ENCODE results near the gene BAHCC1.

The BAHCC1 gene

DNA sequence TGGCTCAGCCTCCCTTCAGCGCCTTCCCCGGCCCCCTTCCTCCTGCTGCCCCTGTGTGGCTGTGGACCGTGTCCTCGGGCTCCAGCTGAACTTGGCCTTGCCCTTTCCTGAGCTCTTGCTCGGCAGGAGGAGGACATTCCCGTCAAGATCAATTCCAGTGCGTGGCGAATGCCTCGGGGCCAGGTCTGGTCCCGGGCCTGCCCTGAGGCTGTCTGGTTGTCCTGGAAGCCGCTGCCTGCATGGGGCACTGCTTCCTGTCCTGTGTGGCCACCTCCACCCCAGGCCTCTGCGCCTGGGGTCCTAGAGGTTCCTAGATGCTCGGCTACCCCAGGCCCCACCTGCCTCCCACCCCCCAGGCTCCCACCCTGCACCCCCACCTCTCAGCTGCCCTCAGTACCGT lies 12.8 kb downstream of the BAHCC1 start:
- Mint-ChIP-seq H3K27me3 (peaks cover 15% of the 10 kb centered on the region), H3K4me3 (no peak overlapping the region)

GRCh38 chr17:81409190-81409935 lies 14.1 kb downstream of the BAHCC1 start:
- Mint-ChIP-seq H3K4me3 (no peak overlapping the region), H3K27me3 (peaks cover 9% of the 10 kb centered on the region)

More for the DNA sequence above, 12.8 kb downstream of the BAHCC1 start:
- Mint-ChIP-seq H3K9me3 (no peaks in the 10 kb centered on the region), H3K36me3 (no peaks in the 10 kb centered on the region), H3K27ac (no peak overlapping the region), H3K4me1 (peaks cover 12% of the 10 kb centered on the region)

GRCh38 chr17:81410852-81411251 lies 15.6 kb downstream of the BAHCC1 start:
- H3K4me1 Mint-ChIP-seq = peaks cover 12% of the 10 kb centered on the region
- no peaks in the 10 kb centered on the region for H3K36me3 Mint-ChIP-seq
- H3K4me3 Mint-ChIP-seq = no peak overlapping the region
- no peaks in the 10 kb centered on the region for H3K9me3 Mint-ChIP-seq
- no peak overlapping the region for H3K27ac Mint-ChIP-seq
- peaks cover 9% of the 10 kb centered on the region for H3K27me3 Mint-ChIP-seq

More at GRCh38 chr17:81409190-81409935, 14.1 kb downstream of the BAHCC1 start:
- H3K27ac Mint-ChIP-seq = no peak overlapping the region
- H3K36me3 Mint-ChIP-seq = no peaks in the 10 kb centered on the region
- H3K9me3 Mint-ChIP-seq = no peaks in the 10 kb centered on the region
- H3K4me1 Mint-ChIP-seq = peaks cover 12% of the 10 kb centered on the region

DNA sequence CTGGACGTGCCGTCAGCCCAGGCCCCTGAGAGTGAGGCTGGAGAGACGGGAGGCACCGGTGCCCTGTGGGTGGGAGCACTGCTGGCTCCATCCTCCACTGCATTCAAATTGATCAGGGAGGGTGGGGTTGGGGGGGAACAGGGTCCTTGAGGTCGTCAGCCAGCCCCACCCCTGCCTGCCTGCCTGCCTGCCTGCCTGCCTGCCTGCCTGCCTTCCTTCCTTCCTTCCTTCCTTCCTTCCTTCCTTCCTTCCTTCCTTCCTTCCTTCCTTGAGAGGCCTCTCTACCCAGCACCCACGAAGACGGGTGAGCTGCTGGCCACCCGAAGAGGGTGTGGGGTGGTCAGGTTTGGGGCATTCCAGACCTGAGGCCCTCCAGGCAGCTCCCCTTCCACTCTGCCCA lies 16.0 kb downstream of the BAHCC1 start:
- Mint-ChIP-seq H3K27me3 (peaks cover 9% of the 10 kb centered on the region), H3K36me3 (no peaks in the 10 kb centered on the region), H3K27ac (peak overlapping the region; percentile 68), H3K9me3 (no peaks in the 10 kb centered on the region), H3K4me3 (no peak overlapping the region), H3K4me1 (peaks cover 12% of the 10 kb centered on the region)

DNA sequence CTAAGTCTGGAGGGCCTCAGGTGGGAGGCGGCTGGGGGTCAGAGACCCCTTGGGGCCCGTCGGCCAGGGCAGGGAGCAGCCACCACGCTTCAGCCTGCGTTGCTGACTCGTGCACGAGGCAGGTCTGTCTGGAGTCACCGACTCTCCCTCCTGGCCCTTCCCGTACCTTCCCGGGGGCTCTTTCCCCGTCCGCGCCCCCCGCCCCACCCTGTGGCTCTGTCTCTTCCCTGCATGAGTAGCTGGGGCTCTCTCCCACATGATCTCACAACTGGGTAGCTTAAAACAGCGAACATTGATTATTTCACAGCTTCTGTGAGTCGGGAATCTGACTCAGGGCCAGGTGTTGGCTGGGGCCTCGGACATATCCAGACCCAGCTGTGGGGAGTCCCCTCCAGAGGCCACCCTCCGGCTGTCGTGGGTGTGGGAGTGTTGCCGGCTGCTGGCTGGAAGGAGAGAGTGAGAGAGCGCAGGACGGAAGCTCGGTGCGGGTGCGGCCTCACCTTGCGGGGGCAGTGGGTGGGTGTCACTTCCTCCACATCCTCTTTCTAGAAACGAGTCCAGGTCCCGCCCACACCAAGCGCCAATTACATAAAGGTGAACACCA lies 17.3 kb downstream of the BAHCC1 start:
- H3K36me3 Mint-ChIP-seq = no peaks in the 10 kb centered on the region
- peaks cover 3% of the 10 kb centered on the region for H3K27me3 Mint-ChIP-seq
- H3K4me3 Mint-ChIP-seq = peak overlapping the region; percentile 76
- H3K4me1 Mint-ChIP-seq = peaks cover 12% of the 10 kb centered on the region
- H3K9me3 Mint-ChIP-seq = no peaks in the 10 kb centered on the region
- no peak overlapping the region for H3K27ac Mint-ChIP-seq

DNA sequence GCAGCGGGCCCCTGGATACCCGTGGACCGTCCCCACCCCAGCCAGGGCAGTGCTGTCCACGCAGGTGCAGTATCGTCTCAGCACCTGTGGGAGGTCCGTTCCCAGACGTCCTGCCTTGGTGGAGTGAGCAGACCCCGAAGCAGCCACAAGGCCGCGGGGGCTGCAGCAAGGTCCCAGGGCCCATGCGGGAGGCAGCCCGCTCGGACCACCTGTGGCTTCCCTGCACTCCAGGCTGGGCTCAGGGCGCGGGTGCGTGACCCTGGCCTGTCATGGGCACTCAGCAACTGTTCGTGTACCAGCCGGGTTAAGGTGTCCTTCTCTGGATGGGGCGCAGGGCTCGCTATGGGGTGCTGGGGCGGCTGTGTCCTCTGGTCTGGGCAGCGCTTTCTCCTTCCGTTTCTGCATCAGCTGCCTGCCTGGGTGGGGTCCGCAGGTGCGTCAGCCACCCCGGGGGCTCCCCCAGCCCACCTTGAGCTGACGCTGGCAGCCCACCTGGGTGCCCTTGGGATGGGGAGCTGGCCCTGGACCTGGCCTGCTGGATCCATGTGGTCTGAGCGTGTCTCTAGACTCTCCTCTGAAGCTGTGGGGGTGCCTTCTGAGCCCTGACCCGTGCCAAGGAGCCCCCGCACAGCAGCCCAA lies 18.4 kb downstream of the BAHCC1 start:
- H3K4me3 Mint-ChIP-seq = no peak overlapping the region
- H3K27ac Mint-ChIP-seq = no peak overlapping the region

DNA sequence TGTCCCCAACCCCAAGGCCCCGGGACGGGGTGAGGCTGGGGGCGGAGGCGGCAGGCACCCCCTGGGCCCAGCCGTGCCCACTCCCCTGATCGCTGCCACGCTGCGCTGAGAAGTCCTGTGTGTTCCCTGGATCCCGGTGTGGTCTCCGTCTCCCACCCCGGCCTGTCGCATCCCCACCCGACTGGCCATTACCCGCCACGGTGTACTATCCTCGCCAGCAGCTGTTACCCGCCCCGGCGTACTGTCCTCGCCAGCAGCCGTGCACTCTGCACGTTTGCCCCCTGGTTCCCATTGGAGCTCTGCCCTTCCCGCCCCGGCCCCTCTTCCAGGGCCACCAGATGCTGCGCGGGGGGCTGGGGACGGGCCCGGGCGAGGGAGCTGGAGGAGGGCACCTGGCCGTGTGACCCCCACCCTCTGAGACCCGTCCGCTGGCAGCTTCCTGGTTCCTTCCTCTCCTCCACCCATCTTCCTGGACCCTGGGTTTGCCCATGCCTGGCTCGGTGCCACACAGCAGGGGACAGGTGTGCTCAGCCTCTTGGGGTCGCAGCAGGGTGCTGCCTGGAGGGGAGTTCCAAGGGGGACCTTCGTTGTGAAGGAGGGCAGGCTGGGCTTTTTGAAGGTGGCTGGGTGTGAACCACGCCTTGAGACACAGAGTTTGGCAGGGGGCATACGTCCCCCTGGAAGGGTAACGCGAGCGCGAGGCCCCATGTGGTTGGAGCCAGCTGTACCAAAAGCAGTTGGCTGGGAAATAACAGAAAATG lies 19.7 kb downstream of the BAHCC1 start:
- Mint-ChIP-seq H3K36me3 (no peaks in the 10 kb centered on the region), H3K27me3 (no peaks in the 10 kb centered on the region), H3K4me3 (no peak overlapping the region), H3K27ac (no peak overlapping the region), H3K9me3 (no peaks in the 10 kb centered on the region), H3K4me1 (peaks cover 12% of the 10 kb centered on the region)

More for the DNA sequence above, 18.4 kb downstream of the BAHCC1 start:
- H3K9me3 Mint-ChIP-seq = no peaks in the 10 kb centered on the region
- no peaks in the 10 kb centered on the region for H3K36me3 Mint-ChIP-seq
- H3K27me3 Mint-ChIP-seq = no peaks in the 10 kb centered on the region
- peaks cover 12% of the 10 kb centered on the region for H3K4me1 Mint-ChIP-seq

DNA sequence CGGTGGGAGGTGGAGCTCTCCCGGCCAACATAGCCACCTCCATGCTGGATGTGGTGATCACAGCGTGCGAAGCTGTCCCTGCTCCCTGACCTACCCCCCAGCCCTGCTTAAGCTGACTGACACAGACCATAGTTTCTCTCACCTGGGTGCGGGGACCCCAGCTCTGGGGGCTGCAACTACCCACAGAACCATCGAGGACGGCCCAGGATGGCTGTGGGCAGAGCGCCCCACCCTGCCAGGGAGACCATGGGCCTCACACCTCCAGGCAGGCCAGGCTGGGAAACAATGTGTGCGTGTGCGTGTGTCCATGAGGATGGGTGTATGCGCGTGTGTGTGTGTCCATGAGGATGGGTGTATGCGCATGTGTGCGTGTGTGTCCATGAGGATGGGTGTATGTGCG lies 20.4 kb downstream of the BAHCC1 start:
- peaks cover 12% of the 10 kb centered on the region for H3K4me1 Mint-ChIP-seq
- no peaks in the 10 kb centered on the region for H3K27me3 Mint-ChIP-seq
- H3K4me3 Mint-ChIP-seq = no peak overlapping the region
- no peak overlapping the region for H3K27ac Mint-ChIP-seq
- no peaks in the 10 kb centered on the region for H3K9me3 Mint-ChIP-seq
- no peaks in the 10 kb centered on the region for H3K36me3 Mint-ChIP-seq

GRCh38 chr17:81416612-81417011 lies 21.4 kb downstream of the BAHCC1 start:
- Mint-ChIP-seq H3K27ac (no peak overlapping the region), H3K27me3 (no peaks in the 10 kb centered on the region), H3K9me3 (no peaks in the 10 kb centered on the region), H3K4me3 (no peak overlapping the region), H3K4me1 (peaks cover 9% of the 10 kb centered on the region), H3K36me3 (no peaks in the 10 kb centered on the region)

GRCh38 chr17:81417049-81417878 lies 22.0 kb downstream of the BAHCC1 start:
- peaks cover 6% of the 10 kb centered on the region for H3K4me1 Mint-ChIP-seq
- no peaks in the 10 kb centered on the region for H3K36me3 Mint-ChIP-seq
- no peak overlapping the region for H3K27ac Mint-ChIP-seq
- no peak overlapping the region for H3K4me3 Mint-ChIP-seq
- no peaks in the 10 kb centered on the region for H3K9me3 Mint-ChIP-seq
- H3K27me3 Mint-ChIP-seq = no peaks in the 10 kb centered on the region

DNA sequence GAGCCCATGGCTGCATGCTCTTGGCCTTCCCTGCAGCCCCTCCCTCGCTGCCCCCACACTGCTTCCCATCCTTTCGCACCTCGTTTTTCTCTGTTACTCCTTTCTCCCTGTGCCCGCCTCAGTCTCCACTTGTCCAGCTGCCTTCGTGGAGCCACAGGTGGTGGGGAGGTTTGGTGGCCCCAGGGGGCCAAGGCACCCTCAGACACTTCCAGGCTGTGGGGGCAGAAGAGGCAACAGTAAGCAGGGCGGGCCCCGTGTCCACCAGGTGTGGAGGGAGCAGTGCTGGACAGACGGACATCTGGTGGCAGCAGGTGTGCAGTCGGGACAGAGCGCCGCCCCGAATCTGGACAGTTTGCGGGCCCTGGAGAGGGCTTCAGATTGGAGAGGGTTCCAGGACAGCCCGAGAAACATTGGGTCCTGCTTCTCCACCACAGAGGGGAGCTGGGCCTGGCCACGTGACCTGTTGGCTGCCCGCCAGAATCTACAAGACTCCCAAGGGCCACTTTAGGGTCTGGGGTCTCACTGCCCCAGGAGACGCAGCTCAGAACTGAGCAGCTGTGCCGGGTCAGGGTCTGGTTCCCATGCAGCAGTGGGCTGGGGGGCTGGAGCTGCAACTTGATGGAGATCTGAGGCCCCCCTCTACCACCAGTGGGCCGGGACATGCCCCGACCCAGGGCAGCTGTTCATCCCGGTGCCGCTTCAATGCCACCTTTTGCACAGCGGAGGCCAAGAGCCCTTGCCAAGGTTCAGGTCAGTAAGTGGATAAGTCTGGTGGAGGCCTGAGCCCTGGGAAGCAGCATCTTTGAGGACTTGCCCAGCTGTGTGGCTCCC lies 22.8 kb downstream of the BAHCC1 start:
- Mint-ChIP-seq H3K27ac (peak overlapping the region; percentile 72), H3K4me3 (no peak overlapping the region), H3K9me3 (no peaks in the 10 kb centered on the region), H3K27me3 (no peaks in the 10 kb centered on the region), H3K36me3 (no peaks in the 10 kb centered on the region), H3K4me1 (no peaks in the 10 kb centered on the region)

GRCh38 chr17:81418710-81419318 lies 23.6 kb downstream of the BAHCC1 start:
- Mint-ChIP-seq H3K27ac (no peak overlapping the region), H3K27me3 (no peaks in the 10 kb centered on the region), H3K9me3 (no peaks in the 10 kb centered on the region), H3K4me1 (no peaks in the 10 kb centered on the region), H3K36me3 (no peaks in the 10 kb centered on the region), H3K4me3 (no peak overlapping the region)

GRCh38 chr17:81419319-81419885 lies 24.1 kb downstream of the BAHCC1 start:
- no peak overlapping the region for H3K27ac Mint-ChIP-seq
- no peaks in the 10 kb centered on the region for H3K36me3 Mint-ChIP-seq
- no peaks in the 10 kb centered on the region for H3K4me1 Mint-ChIP-seq
- no peak overlapping the region for H3K4me3 Mint-ChIP-seq
- no peaks in the 10 kb centered on the region for H3K27me3 Mint-ChIP-seq
- no peaks in the 10 kb centered on the region for H3K9me3 Mint-ChIP-seq
